Esophagus muscularis mucosa (tissue), 4 donors: Measurements from ENCODE around the gene ADAMTS1. TPM values are rescaled to one million over a fixed set of nuclear protein-coding genes. Genes with fewer than 3 reads are reported as not detected.

ENCODE experiments used
- DNase-seq: peaks from one replicate; pipeline ENCODE4 v3.0.0-alpha.2; 2017; ENCODE audit errors: extremely low spot score
- H3K27ac ChIP-seq, 4 donors: fragments of 200-600 bp; sonication (generic); replicated peaks in 1 of 4; 1 replicate in 3 of 4; 2 replicates in 1 of 4; pipeline ENCODE4 v1.5.1; 2016 to 2019; ENCODE audit warnings: mild to moderate bottlenecking in 1 of 4
- H3K27me3 ChIP-seq, 4 donors: fragments of 200-600 bp; sonication (generic); one replicate each; pipeline versions ENCODE4 v1.5.1 to v1.6.0; 2016 to 2019
- H3K36me3 ChIP-seq, 4 donors: fragments of 200-600 bp; sonication (generic); one replicate each; pipeline ENCODE4 v1.5.1; 2016 to 2019
- H3K4me1 ChIP-seq, 4 donors: fragments of 200-600 bp; sonication (generic); one replicate each; pipeline ENCODE4 v1.5.1; 2016 to 2019
- H3K4me3 ChIP-seq, 4 donors: fragments of 200-600 bp; sonication (generic); 1 replicate in 2 of 4; 2 replicates in 2 of 4; pipeline ENCODE4 v1.5.1; 2016 to 2019; ENCODE audit warnings: mild to moderate bottlenecking in 4 of 4, moderate library complexity in 1 of 4
- H3K9me3 ChIP-seq, 4 donors: fragments of 200-600 bp; sonication (generic); 1 replicate in 3 of 4; 2 replicates in 1 of 4; pipeline ENCODE4 v1.5.1; 2016 to 2019
- CTCF ChIP-seq, 3 experiments: fragments of 200-600 bp in 2 of 3; fragments of 450-650 bp in 1 of 3; sonication (generic) in 2 of 3; IDR thresholded peaks; one replicate each; pipeline ENCODE4 v1.5.1; 2017 to 2019; ENCODE audit warnings: antibody characterized with exemption in 3 of 3, mild to moderate bottlenecking in 2 of 3, moderate library complexity in 1 of 3
- EP300 ChIP-seq: sonication (generic); formaldehyde crosslinking; IDR thresholded peaks from one replicate; pipeline ENCODE4 v1.6.1; 2017; ENCODE audit warnings: antibody characterized with exemption
- POLR2A ChIP-seq: fragments of 450-650 bp; IDR thresholded peaks from one replicate; pipeline ENCODE4 v1.6.1; 2017; ENCODE audit warnings: antibody characterized with exemption, moderate library complexity, mild to moderate bottlenecking, low read depth
- POLR2AphosphoS5 ChIP-seq, 2 donors: sonication (generic); formaldehyde crosslinking; IDR thresholded peaks; one replicate each; pipeline ENCODE4 v1.6.1; 2017; ENCODE audit warnings: antibody characterized with exemption in 2 of 2
- WGBS: methylation state at CpG from one replicate; pipeline ENCODE4 v1.1.5; 2018; 5-methylcytosine and 5-hydroxymethylcytosine counted together
- intact Hi-C: fragments of 100-400 bp; cut with DNase I; formaldehyde crosslinking; loops from one replicate; pipeline ENCODE4 v1.15.1; 2023
- total RNA-seq, 4 donors: library from RNA; depleted of rRNA; stranded (reverse); fragments of >200 nt; gene quantifications; one replicate each; pipeline versions ENCODE4 v1.1.0 to v1.2.1, GENCODE V29; 2016

Gene ADAMTS1
- total RNA-seq, 4 donors from 2014 or later: 60.6 to 164 (median 123) TPM

- TF ChIP-seq EP300: no peak
- TF ChIP-seq POLR2A: no peak
- TF ChIP-seq CTCF (IDR thresholded peaks at IDR 0.05): no peak
- no peak for TF ChIP-seq POLR2AphosphoS5 (IDR thresholded peaks at IDR 0.05)
- Histone ChIP-seq H3K27ac (no peak overlapping the region), H3K4me3 (no peak overlapping the region), H3K36me3 (no peaks in the 10 kb centered on the region), H3K9me3 (no peaks in the 10 kb centered on the region), H3K27me3 (no peaks in the 10 kb centered on the region), H3K4me1 (no peaks in the 10 kb centered on the region)
- intact Hi-C loops: no loop called here
- 89% methylated on average over 4 of the region's 4 CpGs for WGBS
- no peak for DNase-seq
These were observed 18.4 kb downstream of the ADAMTS1 start for GRCh38 chr21:26826801-26827200.

- no peak for TF ChIP-seq EP300
- TF ChIP-seq CTCF (IDR thresholded peaks at IDR 0.05): no peak
- no peak for TF ChIP-seq POLR2AphosphoS5 (IDR thresholded peaks at IDR 0.05)
- TF ChIP-seq POLR2A: no peak
- no peak overlapping the region for H3K4me3 ChIP-seq
- peaks cover 0 to 5% (median 3%) of the 10 kb centered on the region in 4 donors for H3K4me1 ChIP-seq
- H3K9me3 ChIP-seq: no peaks in the 10 kb centered on the region
- DNase-seq: no peak
- intact Hi-C loops: no loop called here
- H3K27ac ChIP-seq: no peak overlapping the region
- no peaks in the 10 kb centered on the region for H3K36me3 ChIP-seq
- WGBS: 96% methylated on average over 4 of the region's 4 CpGs
- H3K27me3 ChIP-seq: no peaks in the 10 kb centered on the region
These were observed 24.7 kb downstream of the ADAMTS1 start for GRCh38 chr21:26820509-26820908.

- no peak for TF ChIP-seq EP300
- TF ChIP-seq CTCF (IDR thresholded peaks at IDR 0.05): no peak
- TF ChIP-seq POLR2A: no peak
- no peak for TF ChIP-seq POLR2AphosphoS5 (IDR thresholded peaks at IDR 0.05)
- no peaks in the 10 kb centered on the region for H3K9me3 ChIP-seq
- H3K36me3 ChIP-seq: no peaks in the 10 kb centered on the region
- no peaks in the 10 kb centered on the region for H3K27me3 ChIP-seq
- H3K4me1 ChIP-seq: peaks cover 6 to 7% (median 6%) of the 10 kb centered on the region in 4 donors
- no peak for DNase-seq
- WGBS: 80% methylated on average over 3 of the region's 3 CpGs
- H3K4me3 ChIP-seq: no peak overlapping the region
- intact Hi-C loops: no loop called here
- H3K27ac ChIP-seq: no peak overlapping the region
These were observed 25.4 kb downstream of the ADAMTS1 start for GRCh38 chr21:26819740-26820324.

- 94% methylated on average over 2 of the region's 2 CpGs for WGBS
- intact Hi-C loops: no loop called here
- no peaks in the 10 kb centered on the region for H3K27me3 ChIP-seq
- no peak overlapping the region for H3K4me3 ChIP-seq
- peaks cover 6 to 7% (median 6%) of the 10 kb centered on the region in 4 donors for H3K4me1 ChIP-seq
- H3K36me3 ChIP-seq: no peaks in the 10 kb centered on the region
- no peaks in the 10 kb centered on the region for H3K9me3 ChIP-seq
- no peak overlapping the region for H3K27ac ChIP-seq
- no peak for DNase-seq
- TF ChIP-seq CTCF (IDR thresholded peaks at IDR 0.05): no peak
- no peak for TF ChIP-seq POLR2AphosphoS5 (IDR thresholded peaks at IDR 0.05)
- TF ChIP-seq POLR2A: no peak
- TF ChIP-seq EP300: no peak
These were observed 26.3 kb downstream of the ADAMTS1 start for GRCh38 chr21:26818906-26819305.

GRCh38 chr21:26815197-26815596, 30.0 kb downstream of the ADAMTS1 start:
- H3K27ac ChIP-seq: no peak overlapping the region

More at GRCh38 chr21:26815197-26815596, 30.0 kb downstream of the ADAMTS1 start:
- Histone ChIP-seq H3K27me3 (no peaks in the 10 kb centered on the region), H3K9me3 (no peaks in the 10 kb centered on the region), H3K4me1 (peaks cover 6 to 7% (median 6%) of the 10 kb centered on the region in 4 donors), H3K4me3 (no peak overlapping the region), H3K36me3 (no peaks in the 10 kb centered on the region)
- no peak for DNase-seq
- intact Hi-C loops: no loop called here
- no peak for TF ChIP-seq POLR2AphosphoS5 (IDR thresholded peaks at IDR 0.05)
- no peak for TF ChIP-seq CTCF (IDR thresholded peaks at IDR 0.05)
- no peak for TF ChIP-seq POLR2A
- TF ChIP-seq EP300: no peak
